GM19395 (cell line): ENCODE results near the gene EEPD1.
"Not testable (repeated sequence)": the region's sequence is repeated elsewhere in the genome, so short reads cannot be mapped to it uniquely, and the experiment has no call there.

Experiments
- ATAC-seq: cut with Tn5 transposase; IDR thresholded peaks from one replicate; pipeline ENCODE4 v1.9.1; 2021; ENCODE audit warnings: mild to moderate bottlenecking, moderate library complexity; ENCODE audit not compliant: unreplicated experiment

The EEPD1 gene

DNA sequence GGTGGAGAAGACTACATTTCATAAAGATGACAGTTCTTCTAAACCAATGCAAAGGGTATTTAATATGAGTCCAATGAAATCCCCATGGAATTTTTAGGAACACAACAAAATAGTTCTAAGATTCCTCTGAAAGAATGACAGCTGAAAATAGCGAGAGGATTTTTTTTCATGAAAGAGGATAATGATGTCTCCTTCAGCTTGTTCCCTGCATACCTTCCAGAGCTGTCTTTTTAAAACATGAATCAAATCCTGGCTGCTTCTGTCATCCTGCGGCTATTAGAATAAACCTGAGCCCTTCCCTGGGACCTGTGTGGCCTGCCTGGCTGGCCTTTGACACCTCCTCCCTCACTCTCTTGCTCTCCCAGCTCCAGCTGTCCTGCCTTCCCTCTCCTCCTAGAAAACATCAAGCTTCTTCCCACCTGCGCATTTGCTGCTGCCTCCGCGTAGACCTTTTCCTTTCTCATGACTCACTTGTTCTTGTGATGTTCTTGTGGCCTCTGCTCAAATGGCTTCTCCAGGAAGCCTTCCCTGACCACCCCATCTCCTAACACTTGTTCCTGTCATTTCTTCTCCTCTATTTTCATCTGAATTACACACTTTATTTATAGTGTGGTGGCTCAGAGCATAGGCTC lies 57.4 kb downstream of the EEPD1 start:
- no peak for ATAC-seq

DNA sequence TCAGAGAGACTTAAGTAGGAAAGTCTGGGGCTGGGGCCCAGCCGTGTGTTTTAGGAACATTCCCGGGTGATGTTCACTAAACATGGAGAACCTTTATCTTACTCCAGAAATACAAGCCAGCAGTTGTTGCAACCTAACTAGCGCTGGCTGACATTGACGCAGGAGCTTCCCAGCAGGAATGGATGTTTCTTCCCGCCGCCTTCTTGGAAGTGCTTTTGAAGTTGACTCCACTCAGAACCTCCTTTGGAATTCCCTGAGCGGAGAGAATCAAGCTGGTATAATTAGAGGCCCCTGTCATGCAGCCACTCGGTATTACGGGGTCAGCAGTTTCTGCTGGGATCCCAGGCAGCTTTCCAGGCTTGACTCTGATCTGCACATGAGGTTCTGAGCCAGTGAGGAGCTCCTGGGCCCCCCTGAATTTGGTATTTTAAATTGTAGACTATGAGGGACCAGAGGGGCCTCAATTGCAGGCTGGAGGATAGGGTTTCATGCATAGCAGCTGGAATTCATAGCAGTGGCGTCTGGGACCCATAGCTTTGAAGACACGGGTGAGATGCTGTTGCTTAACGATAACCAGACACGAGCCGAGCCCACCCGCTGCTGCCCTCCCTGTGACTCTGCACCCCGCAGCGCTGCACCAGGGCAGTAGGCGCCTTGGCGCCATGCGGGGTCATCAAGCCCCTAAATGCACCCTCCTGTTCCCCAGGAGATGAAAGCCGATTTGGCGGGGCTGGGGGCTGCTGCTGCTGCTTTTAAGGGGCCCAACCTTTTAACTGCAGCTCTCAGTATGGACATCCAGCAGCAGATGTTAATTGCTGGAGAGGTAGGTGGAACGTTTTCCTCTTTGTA lies 61.8 kb downstream of the EEPD1 start:
- ATAC-seq, result no peak

DNA sequence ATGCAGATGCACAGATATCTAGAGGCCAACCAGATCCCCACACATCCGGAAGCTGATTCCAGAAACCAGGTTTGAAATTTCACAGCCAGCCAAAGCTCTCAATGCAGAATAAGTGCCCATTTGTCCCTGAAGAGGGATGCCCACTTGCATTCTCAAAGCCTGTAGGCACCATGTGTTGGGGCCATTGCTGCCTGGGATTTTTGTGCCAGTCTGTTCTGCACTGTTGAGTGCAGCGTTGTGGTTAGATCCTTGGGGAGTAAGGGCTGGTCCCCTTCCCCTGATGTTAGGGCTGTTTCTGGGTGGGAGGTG lies 62.4 kb downstream of the EEPD1 start:
- no peak for ATAC-seq

DNA sequence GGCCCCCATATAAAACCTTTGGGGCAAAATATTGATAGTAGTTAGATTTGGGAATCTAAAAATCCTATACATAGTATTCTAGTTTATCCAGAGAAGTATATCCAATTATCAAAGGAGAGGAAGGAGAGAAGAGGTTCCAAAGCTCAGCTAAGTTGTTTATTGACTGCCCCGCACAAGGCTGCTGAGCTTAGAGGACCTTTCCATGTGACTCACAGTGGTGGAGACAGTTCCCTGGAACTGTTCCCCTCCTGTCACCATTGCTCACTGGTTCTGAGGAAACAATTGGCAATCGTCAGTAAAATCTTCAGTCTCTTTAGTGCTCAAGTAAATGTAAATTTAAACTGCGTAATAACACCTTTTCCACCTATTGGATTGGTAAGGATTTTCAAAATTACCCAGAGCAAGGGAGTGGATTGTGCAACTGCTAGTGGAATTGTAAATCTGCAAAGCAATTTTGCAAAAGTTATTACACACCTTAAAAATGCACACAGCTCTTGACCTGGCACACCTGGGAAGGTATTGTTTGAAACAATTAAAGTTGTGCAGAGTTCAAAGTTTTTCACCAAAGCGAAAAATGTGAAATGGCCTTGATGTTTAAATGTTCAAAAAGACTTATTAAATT lies 63.1 kb downstream of the EEPD1 start:
- ATAC-seq, result no peak

DNA sequence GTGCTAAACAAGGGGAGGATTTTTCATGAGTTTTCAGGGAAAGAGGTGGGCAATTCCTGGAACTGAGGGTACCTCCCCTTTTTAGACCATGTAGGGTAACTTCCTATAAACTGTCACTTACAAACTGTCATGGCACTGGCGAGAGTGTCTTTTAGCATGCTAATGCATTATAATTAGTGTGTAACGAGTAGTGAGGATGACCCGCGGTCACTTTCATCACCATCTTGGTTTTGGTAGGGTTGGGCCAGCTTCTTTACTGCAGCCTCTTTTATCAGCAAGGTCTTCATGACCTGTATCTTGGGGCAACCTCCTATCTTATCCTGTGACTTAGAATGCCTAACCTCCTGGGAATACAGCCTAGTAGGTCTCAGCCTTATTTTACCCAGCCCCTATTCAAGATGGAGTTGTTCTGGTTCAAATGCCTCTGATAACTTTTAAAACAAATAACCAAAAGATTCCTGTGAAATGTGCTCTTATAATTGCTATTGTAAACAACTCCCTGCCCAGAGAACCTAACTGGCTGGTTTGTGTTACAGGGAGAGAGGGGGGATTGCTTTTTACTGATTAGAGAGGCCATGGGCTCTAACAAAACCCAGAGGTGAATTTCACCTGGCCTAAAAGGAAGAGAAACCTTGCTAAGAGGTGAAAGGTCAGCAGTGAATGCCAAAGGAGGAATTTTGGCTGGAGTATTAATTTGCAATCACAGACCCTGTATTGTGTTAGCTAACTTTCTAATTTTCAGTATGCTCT lies 64.3 kb downstream of the EEPD1 start:
- ATAC-seq, result no peak

DNA sequence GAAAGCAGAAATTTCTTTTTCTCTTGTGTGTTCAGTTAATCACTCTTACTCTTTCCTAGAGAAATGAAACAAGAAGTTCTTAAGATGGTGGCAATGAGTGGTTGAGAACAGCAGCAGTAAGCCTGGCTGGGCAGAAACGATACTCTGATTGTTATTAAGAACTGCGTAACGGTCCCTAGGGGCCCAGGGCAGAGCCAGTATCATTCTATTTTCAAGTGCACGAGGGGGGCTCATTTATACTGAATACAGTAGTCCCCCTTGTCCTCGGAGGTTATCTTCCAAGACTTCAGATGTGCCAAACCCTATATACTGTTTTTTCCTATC lies 64.9 kb downstream of the EEPD1 start:
- ATAC-seq, result no peak

DNA sequence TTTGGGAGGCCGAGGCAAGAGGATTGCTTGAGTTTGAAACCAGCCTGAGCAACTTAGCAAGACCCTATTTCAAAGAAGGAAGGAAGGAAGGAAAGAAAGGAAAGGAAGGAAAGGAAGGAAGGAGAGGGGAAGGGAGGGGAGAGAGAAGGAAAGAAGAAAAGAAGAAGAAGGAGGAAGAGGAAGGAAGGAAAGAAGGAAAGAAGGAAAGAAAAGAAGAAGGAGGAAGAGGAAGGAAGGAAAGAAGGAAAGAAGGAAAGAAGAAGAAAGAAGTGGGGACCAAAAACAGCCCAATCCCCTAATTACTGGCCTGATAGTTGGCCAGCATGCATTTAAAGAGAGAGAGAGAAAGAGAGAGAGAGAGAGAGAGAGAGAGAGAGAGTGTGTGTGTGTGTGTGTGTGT lies 66.4 kb downstream of the EEPD1 start:
- ATAC-seq, result no peak

DNA sequence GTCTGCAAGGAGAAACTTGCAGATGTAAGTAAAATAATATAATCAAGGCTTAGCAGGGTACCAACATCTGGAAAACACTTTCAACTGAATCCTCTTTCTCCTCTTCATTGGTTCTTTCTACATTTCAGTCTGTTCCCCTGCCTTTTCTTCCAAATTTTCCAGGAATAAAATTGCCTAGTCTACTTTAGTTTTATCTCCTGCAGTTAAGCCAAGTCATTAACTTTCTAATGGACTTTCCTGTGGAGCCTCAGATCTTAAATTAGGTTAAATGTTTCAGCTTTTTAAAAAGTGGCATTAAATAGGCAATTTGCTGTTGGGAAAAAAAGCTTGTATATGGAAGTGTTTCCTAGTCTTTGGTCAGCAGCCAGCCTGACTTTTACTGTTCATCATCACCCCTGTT lies 70.8 kb downstream of the EEPD1 start:
- no peak for ATAC-seq

DNA sequence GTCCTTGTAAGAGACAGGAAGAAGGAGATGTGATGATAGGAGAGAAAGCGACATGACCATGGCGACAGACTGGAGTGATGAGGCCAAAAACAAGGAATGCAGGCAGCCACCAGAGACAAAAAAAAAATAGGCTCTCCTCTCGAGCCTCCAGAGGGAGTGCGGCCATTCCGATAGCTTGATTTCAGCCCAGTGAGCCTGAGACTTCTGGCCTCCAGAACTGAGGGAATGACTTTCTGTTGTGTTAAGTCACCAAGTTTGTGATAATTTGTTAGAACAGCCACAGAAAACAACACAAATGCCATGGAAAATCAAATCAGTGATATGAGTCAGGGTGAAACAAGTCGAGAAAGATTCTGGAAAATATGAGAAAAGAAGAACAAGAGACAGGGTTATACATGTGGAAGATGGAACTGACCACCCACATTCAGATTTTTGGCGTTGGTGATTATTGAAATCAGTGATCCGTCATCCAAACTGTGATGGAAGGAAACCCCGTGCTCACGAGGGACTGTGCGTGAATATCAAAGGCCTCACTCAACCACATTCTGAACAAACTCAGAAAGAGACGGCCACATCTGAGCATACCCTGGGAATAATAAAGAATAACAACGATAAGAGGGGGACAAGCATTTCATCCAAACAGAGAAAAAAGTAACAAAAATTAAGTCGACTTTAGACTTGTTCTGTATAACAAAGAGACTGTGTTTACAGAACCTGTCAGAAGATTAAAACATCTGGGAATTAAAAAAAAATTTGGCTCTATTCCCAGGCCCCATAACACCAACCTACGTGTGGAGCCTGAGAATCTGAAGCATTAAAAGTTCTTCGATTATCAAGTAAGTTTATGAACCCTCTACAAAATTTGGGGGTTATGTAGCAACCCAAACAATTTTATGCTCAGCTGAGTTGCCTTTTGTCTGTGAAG lies 72.1 kb downstream of the EEPD1 start:
- no peak for ATAC-seq

DNA sequence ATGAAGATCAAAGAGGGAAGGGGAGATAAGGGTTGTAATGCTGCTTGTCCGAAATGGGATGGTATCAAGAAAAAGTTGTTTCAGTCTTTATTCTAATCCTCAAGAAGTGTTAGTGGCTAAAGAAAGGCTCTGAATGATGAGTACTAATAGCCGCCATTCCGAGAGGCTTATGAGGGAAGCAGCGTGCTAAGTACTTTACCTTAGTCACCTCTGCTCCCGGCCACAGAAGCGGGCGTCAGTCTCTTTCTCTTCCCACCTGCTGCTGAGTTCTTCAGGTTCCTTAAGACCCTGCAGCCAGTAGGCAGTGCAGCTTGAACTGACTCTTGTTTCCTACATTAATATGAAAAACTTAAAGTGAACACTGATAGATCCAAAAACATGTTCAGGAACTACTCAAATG lies 73.1 kb downstream of the EEPD1 start:
- ATAC-seq, result no peak

DNA sequence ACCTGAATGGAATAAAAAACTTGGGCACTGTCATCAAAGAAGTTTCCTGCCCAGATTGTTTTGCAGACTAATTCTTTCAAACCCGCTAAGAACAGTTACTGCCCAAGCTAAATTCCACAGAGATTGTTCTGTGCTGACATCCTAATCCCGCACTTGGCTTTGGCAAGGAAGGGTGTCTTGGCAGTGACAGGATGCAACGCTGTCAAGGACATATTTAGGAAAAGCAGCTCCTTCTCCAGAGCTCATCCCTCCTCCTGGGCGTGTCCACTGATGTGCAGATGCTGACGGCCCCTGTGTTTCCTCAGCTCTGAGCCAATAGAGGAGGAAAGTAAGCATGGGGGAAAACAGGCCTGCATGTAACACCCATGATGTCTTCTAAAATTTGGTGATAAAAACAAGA lies 74.2 kb downstream of the EEPD1 start:
- ATAC-seq, result no peak

DNA sequence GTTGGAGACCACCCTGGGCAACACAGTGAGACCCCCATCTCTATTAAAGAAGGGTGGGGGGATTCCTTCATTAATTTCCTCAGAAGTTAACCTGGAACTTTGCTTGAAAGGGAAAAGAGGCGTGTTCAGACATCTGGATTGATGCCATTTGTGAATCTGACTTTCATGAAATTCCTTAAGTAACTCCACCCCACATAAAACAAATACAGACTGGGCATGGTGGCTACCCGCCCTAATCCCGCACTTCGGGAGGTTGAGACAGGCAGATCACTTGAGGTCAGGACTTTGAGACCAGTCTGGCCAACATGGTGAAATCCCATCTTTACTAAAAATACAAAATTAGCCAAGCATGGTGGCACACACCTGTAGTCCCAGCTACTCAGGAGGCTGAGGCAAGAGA lies 75.0 kb downstream of the EEPD1 start:
- ATAC-seq, result no peak

DNA sequence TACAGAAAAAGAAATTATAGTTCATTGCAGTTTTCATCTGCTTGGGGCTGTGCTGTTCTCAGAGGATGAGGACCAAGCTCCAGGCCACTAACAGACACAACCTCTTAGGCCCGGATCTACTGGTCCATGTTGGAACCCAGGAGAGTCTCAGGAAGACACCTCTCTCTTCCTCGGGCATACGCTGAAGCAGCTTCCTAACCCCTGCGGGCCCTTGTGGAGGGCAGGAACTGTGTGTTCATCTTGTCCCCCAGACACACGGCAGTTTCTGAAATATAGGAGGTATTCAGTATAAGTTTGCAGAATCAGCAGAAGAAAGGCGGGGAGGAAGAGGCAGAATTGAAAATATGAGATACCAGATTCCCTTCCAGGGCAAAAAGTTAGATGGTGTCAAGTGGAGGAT lies 78.4 kb downstream of the EEPD1 start:
- no peak for ATAC-seq

DNA sequence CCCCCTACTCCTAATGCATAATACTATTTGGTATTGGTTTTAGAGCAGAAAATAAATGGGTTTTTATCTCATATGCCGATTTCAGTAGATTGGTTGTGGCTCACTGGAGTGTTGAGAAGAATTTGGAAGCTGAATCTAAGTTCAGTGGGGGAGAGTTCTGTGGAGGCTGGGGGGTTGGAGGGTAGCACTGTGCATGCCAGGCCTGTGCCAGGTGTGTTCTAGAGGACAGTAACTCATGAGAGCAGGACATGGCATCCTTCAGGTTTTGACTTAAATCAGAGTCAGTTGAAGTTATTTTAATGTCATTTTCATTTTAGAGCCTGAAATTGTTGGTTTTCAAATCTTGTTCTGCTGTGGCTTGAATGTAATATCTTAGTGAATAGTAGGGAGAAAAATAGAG lies 79.5 kb downstream of the EEPD1 start:
- no peak for ATAC-seq

DNA sequence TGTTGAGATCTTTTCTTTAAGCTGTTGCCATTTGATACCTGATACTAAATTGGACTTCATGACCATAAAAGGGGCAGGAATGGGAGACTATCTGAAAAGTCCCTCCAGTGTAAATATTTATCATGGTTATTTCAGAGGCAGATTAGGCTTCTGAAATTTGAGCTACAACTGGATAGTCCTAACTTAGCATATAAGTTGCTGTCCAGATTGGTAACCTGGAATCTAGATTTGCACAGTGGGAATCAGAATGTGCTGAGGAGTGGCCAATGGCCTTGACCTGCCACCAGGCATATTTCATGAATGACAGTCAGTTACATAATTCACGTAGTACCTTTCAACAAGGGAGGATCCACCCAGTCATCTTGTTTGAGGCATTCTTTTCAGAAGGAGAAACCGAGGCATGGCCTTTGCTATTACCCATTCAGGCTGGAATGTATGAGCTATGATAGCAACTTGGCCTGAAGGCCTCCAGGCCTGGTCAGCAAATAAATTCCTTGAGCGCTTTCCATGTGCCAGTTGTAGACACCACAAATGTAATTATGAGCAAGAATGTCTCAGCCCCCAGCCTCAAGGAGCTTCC lies 80.0 kb downstream of the EEPD1 start:
- ATAC-seq, result no peak

DNA sequence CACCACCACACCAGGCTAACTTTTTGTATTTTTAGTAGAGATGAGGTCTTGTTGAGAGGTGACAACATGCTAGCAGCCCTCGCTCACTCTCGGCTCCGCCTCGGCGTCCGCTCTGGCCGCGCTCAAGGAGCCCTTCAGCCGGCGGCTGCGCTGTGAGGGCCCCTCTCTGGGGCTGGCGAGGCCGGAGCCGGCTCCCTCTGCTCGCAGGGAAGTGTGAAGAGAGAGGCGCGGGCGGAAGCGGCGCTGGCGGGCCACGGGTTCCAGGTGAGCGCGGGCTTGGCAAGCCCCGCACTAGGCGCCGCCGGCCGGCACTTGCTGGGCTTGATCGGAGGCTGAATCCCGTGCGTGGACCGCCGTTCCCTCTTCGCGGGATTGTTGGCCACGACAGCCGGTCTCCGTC lies 83.0 kb downstream of the EEPD1 start:
- ATAC-seq, result no peak

DNA sequence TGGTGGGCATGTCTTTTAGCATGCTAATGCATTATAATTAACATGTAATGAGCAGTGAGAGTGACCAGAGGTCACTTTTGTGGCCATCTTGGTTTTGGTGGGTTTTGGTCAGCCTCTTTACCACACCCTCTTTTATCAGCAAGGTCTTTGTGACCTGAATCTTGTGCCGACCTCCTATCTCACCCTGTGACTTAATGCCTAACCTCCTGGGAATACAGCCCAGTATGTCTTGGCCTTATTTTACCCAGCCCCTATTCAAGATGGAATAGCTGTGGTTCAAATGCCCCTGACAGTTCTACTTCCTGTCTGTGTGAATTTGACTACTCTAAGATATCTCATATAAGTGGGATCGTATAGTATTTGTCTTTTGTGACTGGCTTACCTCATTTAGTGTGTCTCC lies 85.1 kb downstream of the EEPD1 start:
- no peak for ATAC-seq

DNA sequence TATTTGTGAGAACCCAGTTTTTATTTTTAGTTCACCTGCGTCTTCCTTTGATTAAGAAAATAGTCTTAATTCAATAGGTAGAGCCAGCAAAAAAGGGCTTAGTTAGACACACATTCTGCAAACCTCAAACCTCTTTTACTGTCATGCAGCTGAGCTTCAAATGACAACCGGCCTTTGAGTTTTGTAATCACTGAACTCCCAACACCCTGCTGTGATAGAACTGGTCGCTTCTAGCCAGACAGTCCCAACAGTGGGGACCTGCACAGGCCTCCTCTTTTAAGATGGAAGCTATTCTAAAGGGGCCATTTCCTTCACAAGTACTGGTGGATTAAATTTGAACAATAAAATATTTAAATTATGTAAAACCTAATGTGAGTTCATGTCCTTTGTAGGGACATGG lies 90.3 kb downstream of the EEPD1 start:
- ATAC-seq, result not testable (repeated sequence)

DNA sequence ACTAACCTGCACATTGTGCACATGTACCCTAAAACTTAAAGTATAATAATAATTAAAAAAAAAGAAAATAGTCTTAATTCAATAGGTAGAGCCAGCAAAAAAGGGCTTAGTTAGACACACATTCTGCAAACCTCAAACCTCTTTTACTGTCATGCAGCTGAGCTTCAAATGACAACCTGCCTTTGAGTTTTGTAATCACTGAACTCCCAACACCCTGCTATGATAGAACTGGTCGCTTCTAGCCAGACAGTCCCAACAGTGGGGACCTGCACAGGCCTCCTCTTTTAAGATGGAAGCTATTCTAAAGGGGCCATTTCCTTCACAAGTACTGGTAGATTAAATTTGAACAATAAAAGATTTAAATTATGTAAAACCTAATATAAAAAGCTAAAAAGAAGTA lies 90.9 kb downstream of the EEPD1 start:
- ATAC-seq, result not testable (repeated sequence)

DNA sequence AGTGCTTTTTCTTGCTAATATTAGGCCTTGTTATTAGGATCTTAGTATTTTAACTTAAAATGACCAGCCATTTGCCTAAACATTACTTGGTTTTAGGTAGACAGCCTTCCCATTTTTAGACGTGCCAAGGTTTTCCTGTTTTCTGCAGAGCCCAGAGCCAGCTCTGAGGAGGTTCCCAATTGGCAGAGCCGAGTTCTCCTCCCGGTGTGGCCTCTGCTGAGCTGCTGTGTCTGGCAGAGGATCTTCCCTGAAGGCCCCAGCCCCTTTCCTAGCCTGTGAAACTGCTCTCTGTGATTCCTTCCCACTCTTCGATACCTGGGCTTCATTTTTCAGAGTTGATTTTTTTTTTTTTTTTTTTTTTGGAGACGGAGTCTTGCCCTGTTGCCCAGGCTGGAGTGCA lies 91.4 kb downstream of the EEPD1 start:
- no peak for ATAC-seq
